GM13977 (cell line): ENCODE results near the gene ARID1B.

Source experiments
- DNase-seq: peaks from one replicate; pipeline ENCODE4 v3.0.0; 2012; ENCODE audit warnings: low spot score
- CTCF ChIP-seq: IDR thresholded peaks from 2 replicates; pipeline ENCODE4 v1.5.1; 2012; ENCODE audit warnings: mild to moderate bottlenecking, control low read depth; ENCODE audit not compliant: insufficient read depth; ENCODE audit errors: extremely low read depth, missing control alignments
- in situ Hi-C: fragments of 300-500 bp; cut with MboI; formaldehyde crosslinking; loops from one replicate; pipeline ENCODE4 v1.12.0; 2022; ENCODE audit warnings: low sequenced_read_pairs, low pct_unique_long_range_greater_than_20kb, mixed read lengths, inconsistent platforms; ENCODE audit not compliant: unreplicated experiment

Gene ARID1B

GRCh38 chr6:157209865-157210530 lies 432.8 kb downstream of the ARID1B start:
- DNase-seq: no peak
- in situ Hi-C loops: no loop called here
- no peak for TF ChIP-seq CTCF

GRCh38 chr6:157210954-157211353 lies 433.8 kb downstream of the ARID1B start:
- no peak for TF ChIP-seq CTCF
- in situ Hi-C loops: no loop called here
- no peak for DNase-seq

GRCh38 chr6:157211603-157212455 lies 434.7 kb downstream of the ARID1B start:
- TF ChIP-seq CTCF: no peak
- no peak for DNase-seq
- in situ Hi-C loops: no loop called here

GRCh38 chr6:157213426-157213825 lies 436.2 kb downstream of the ARID1B start:
- in situ Hi-C loops: no loop called here
- DNase-seq: no peak
- no peak for TF ChIP-seq CTCF

GRCh38 chr6:157213907-157214565 lies 436.9 kb downstream of the ARID1B start:
- TF ChIP-seq CTCF: no peak
- DNase-seq: no peak
- in situ Hi-C loops: no loop called here

GRCh38 chr6:157215717-157216116 lies 438.5 kb downstream of the ARID1B start:
- TF ChIP-seq CTCF: no peak
- DNase-seq: no peak
- in situ Hi-C loops: no loop called here
